Muscle of back (tissue), 11 donors: ENCODE measurements around the gene MRPL23. TPM values are rescaled to one million over a fixed set of nuclear protein-coding genes. Genes with fewer than 3 reads are reported as not detected.

Source experiments
- DNase-seq, 3 donors: peaks; one replicate each; pipeline versions ENCODE4 v3.0.0 to v3.0.0-alpha.2; 2013
- polyA plus RNA-seq, 10 donors: library from polyadenylated mRNA; unstranded; fragments of 120-200 nt; gene quantifications; one replicate each; pipeline ENCODE4 v1.2.1, GENCODE V29; 2013; ENCODE audit not compliant: insufficient read length in 10 of 10

MRPL23 gene
- polyA plus RNA-seq, 10 donors = 57.6 to 94.8 (median 82.0) TPM

GRCh38 chr11:1930462-1930830 is 16.7 kb upstream of the MRPL23 start:
- DNase-seq = no peak

GRCh38 chr11:1931341-1932104 is 15.6 kb upstream of the MRPL23 start:
- DNase-seq = peak; percentile 67 to 93 (median 83)

- no peak for DNase-seq
Observed at GRCh38 chr11:1932105-1932480, 15.0 kb upstream of the MRPL23 start.

- no peak for DNase-seq
Observed at GRCh38 chr11:1932681-1933080, 14.5 kb upstream of the MRPL23 start.

- no peak for DNase-seq
Observed at GRCh38 chr11:1933416-1934334, 13.5 kb upstream of the MRPL23 start.

GRCh38 chr11:1934335-1935155 is 12.6 kb upstream of the MRPL23 start:
- DNase-seq = no peak

- DNase-seq = no peak
Observed at GRCh38 chr11:1935156-1936071, 11.7 kb upstream of the MRPL23 start.

GRCh38 chr11:1936072-1936780 is 10.9 kb upstream of the MRPL23 start:
- no peak for DNase-seq

GRCh38 chr11:1936781-1937615 is 10.1 kb upstream of the MRPL23 start:
- DNase-seq = no peak

- no peak for DNase-seq
Observed at GRCh38 chr11:1937616-1938342, 9.4 kb upstream of the MRPL23 start.

GRCh38 chr11:1938343-1939005 is 8.7 kb upstream of the MRPL23 start:
- no peak for DNase-seq

- peak; percentile 67 to 92 (median 86) for DNase-seq
Observed at GRCh38 chr11:1939006-1939625, 8.0 kb upstream of the MRPL23 start.

GRCh38 chr11:1939788-1940187 is 7.3 kb upstream of the MRPL23 start:
- DNase-seq = peak in 1 of 3 donors; percentile 70

- DNase-seq = no peak
Observed at GRCh38 chr11:1942558-1943260, 4.4 kb upstream of the MRPL23 start.

GRCh38 chr11:1943576-1943975 is 3.6 kb upstream of the MRPL23 start:
- no peak for DNase-seq

- DNase-seq = no peak
Observed at GRCh38 chr11:1943977-1944376, 3.2 kb upstream of the MRPL23 start.
